ENCODE data around the gene DBI. TPM values are rescaled to one million over a fixed set of nuclear protein-coding genes. Genes with fewer than 3 reads are reported as not detected.
A peak's percentile ranks its signal among the peaks of the same experiment; 100 is the strongest.

DBI gene
- total RNA-seq, 1 experiment from 2014 or later: 129 TPM

DNA sequence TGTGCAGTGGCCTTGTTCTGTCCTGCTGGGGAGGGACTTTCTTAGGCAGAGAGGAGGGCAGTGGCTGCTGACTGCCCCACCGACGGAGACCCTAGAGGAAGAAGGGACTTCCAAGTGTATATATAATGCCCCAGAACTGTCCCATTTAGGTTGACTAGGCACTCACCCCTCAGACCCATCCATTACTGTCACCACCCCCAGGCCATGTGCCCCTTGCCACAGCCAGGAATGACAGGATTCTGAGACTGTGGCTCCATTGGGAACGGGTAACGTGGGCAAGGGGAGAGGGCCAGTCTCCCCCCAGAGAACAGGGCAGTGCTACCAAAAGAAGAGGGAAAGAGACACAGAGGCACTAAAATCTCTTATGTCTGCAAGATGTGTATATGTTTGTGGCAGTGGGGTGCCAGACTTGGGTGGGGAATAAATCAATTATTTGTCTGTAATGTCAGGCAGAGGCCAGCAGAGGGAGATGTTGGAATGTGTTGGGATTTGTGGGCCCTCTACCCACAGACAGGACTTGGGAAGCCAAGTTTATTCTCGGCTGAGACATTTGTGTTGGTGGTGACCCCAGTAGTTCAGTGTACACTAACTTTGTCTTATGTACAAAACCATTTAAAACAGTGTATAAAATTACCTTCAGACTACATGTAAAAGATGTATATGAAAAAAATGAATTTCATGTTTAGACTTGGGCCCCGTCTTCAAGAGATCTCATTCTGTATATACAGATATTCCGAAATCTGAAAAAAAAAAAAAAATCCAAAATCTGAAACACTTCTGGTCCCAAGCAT, 40.8 kb downstream of the DBI start:
- Histone ChIP-seq H3K9me2 (ENCODE audit: insufficient read depth) (no peaks in the 10 kb centered on the region), H3K9ac (ENCODE audit: low read length) (no peak overlapping the region), H3K27ac (ENCODE audit: low read depth, low read length) (no peak overlapping the region), H3K4me3 (replicated peaks in 1 of 2; ENCODE audit: low read depth in 1 of 2, low read length in 2 of 2) (no peak overlapping the region), H3K36me3 (ENCODE audit: control insufficient read depth in 1 of 2, insufficient read depth in 2 of 2, low read length in 2 of 2) (no peaks in the 10 kb centered on the region), H4K20me1 (ENCODE audit: insufficient read depth) (no peaks in the 10 kb centered on the region), H3K79me2 (ENCODE audit: insufficient read depth, low read length) (no peaks in the 10 kb centered on the region), H3K9me3 (ENCODE audit: control insufficient read depth in 1 of 2, insufficient read depth in 1 of 2, low read depth in 1 of 2, low read length in 2 of 2) (no peaks in the 10 kb centered on the region), H2AFZ (ENCODE audit: low read depth, low read length, poor library complexity, severe bottlenecking) (no peak overlapping the region), H3K4me2 (ENCODE audit: low read length) (no peak overlapping the region), H3K4me1 (ENCODE audit: control insufficient read depth in 1 of 2, insufficient read depth in 2 of 2, low read length in 2 of 2) (no peaks in the 10 kb centered on the region), H3K27me3 (ENCODE audit: insufficient read depth, low read length) (no peaks in the 10 kb centered on the region)
- DNase-seq (ENCODE audit: low read depth, low spot score) (peak; percentile 52), ATAC-seq (peak; percentile 90)
- CTCF ChIA-PET: interaction anchor here (2.0 to 3.0 kb wide), 2 partner anchors 68 to 69 kb away, joined by 10 to 16 read pairs; no protein-coding TSS in a partner anchor
- RAD21 ChIA-PET (ENCODE audit: low non-redundant PET in 1 of 2, low total read pairs in 2 of 2, uncharacterized antibody in 2 of 2, unreplicated experiment in 2 of 2): no interaction called here
- POLR2A ChIA-PET: no interaction called here
- TF ChIP-seq CTCF (IDR thresholded peaks at IDR 0.05 in 2 of 3, conservative IDR thresholded peaks at IDR 0.05 in 1 of 3; ENCODE audit: borderline replicate concordance in 1 of 3, insufficient read depth in 1 of 3, low read depth in 2 of 3, low read length in 2 of 3) (peak; percentile 62 to 95 (median 82)), RAD21 (IDR thresholded peaks at IDR 0.05; ENCODE audit: low read depth) (peak; percentile 96)
- TF ChIP-seq, protein P1, sequence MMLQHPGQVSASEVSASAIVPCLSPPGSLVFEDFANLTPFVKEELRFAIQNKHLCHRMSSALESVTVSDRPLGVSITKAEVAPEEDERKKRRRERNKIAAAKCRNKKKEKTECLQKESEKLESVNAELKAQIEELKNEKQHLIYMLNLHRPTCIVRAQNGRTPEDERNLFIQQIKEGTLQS (IDR thresholded peaks at IDR 0.05): no peak
- BruUV-seq (replicated peaks): no TSS peak
- intact Hi-C loops (cut with micrococcal nuclease): loop anchor here (1.0 kb wide), 2 partner anchors 69 to 253 kb away; no protein-coding TSS in a partner anchor

GRCh38 chr2:119408221-119408619, 41.4 kb downstream of the DBI start:
- Histone ChIP-seq H3K9me3 (ENCODE audit: control insufficient read depth in 1 of 2, insufficient read depth in 1 of 2, low read depth in 1 of 2, low read length in 2 of 2) (no peaks in the 10 kb centered on the region), H3K9ac (ENCODE audit: low read length) (no peak overlapping the region), H3K27ac (ENCODE audit: low read depth, low read length) (no peak overlapping the region), H3K4me3 (replicated peaks in 1 of 2; ENCODE audit: low read depth in 1 of 2, low read length in 2 of 2) (no peak overlapping the region), H3K27me3 (ENCODE audit: insufficient read depth, low read length) (no peaks in the 10 kb centered on the region), H3K36me3 (ENCODE audit: control insufficient read depth in 1 of 2, insufficient read depth in 2 of 2, low read length in 2 of 2) (no peaks in the 10 kb centered on the region), H3K4me2 (ENCODE audit: low read length) (no peak overlapping the region), H4K20me1 (ENCODE audit: insufficient read depth) (no peaks in the 10 kb centered on the region), H2AFZ (ENCODE audit: low read depth, low read length, poor library complexity, severe bottlenecking) (no peak overlapping the region), H3K9me2 (ENCODE audit: insufficient read depth) (no peaks in the 10 kb centered on the region), H3K79me2 (ENCODE audit: insufficient read depth, low read length) (no peaks in the 10 kb centered on the region), H3K4me1 (ENCODE audit: control insufficient read depth in 1 of 2, insufficient read depth in 2 of 2, low read length in 2 of 2) (no peaks in the 10 kb centered on the region)
- ATAC-seq (no peak), DNase-seq (ENCODE audit: low read depth, low spot score) (no peak)
- CTCF ChIA-PET: interaction anchor here (2.0 kb wide), 1 partner anchor 68 kb away, joined by 16 read pairs; no protein-coding TSS in a partner anchor
- POLR2A ChIA-PET: no interaction called here
- no TSS peak for BruUV-seq (replicated peaks)
- intact Hi-C loops (cut with micrococcal nuclease): no loop called here
- RAD21 ChIA-PET (ENCODE audit: low non-redundant PET in 1 of 2, low total read pairs in 2 of 2, uncharacterized antibody in 2 of 2, unreplicated experiment in 2 of 2): no interaction called here
- TF ChIP-seq MAX (IDR thresholded peaks at IDR 0.05): no peak
- TF ChIP-seq, protein P2, sequence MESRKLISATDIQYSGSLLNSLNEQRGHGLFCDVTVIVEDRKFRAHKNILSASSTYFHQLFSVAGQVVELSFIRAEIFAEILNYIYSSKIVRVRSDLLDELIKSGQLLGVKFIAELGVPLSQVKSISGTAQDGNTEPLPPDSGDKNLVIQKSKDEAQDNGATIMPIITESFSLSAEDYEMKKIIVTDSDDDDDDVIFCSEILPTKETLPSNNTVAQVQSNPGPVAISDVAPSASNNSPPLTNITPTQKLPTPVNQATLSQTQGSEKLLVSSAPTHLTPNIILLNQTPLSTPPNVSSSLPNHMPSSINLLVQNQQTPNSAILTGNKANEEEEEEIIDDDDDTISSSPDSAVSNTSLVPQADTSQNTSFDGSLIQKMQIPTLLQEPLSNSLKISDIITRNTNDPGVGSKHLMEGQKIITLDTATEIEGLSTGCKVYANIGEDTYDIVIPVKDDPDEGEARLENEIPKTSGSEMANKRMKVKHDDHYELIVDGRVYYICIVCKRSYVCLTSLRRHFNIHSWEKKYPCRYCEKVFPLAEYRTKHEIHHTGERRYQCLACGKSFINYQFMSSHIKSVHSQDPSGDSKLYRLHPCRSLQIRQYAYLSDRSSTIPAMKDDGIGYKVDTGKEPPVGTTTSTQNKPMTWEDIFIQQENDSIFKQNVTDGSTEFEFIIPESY (IDR thresholded peaks at IDR 0.05; ENCODE audit: extremely low read depth, insufficient replicate concordance, low read length): no peak
- no peak for TF ChIP-seq EZH2phosphoT487 (IDR thresholded peaks at IDR 0.05; ENCODE audit: borderline replicate concordance)
- TF ChIP-seq JUND (IDR thresholded peaks at IDR 0.05): no peak
- TF ChIP-seq REST (IDR thresholded peaks at IDR 0.05; ENCODE audit: low read depth): no peak
- TF ChIP-seq ZFX (IDR thresholded peaks at IDR 0.05): no peak
- no peak for TF ChIP-seq SP1 (IDR thresholded peaks at IDR 0.05; ENCODE audit: low read depth)

Data from HCT116 (cell line).